Hepatocyte (in vitro differentiated cells): ENCODE results near the gene GMNN. TPM values are rescaled to one million over a fixed set of nuclear protein-coding genes. Genes with fewer than 3 reads are reported as not detected.

Experiments used
- DNase-seq: peaks from one replicate; pipeline ENCODE4 v3.0.0-alpha.2; 2016; ENCODE audit warnings: low spot score
- H2AFZ ChIP-seq: fragments of 200-600 bp; sonication (generic); 2 replicates; pipeline ENCODE4 v1.6.0; 2016; ENCODE audit warnings: antibody characterized with exemption, mild to moderate bottlenecking
- H3K27ac ChIP-seq: fragments of 200-600 bp; sonication (generic); 2 replicates; pipeline ENCODE4 v1.5.1; 2016; ENCODE audit warnings: mild to moderate bottlenecking
- H3K27me3 ChIP-seq: fragments of 200-600 bp; sonication (generic); 2 replicates; pipeline ENCODE4 v1.6.1; 2016
- H3K36me3 ChIP-seq: fragments of 200-600 bp; sonication (generic); replicated peaks from 2 replicates; pipeline ENCODE4 v1.5.1; 2016; ENCODE audit warnings: low read depth; ENCODE audit not compliant: insufficient read depth
- H3K4me1 ChIP-seq: fragments of 200-600 bp; sonication (generic); 2 replicates; pipeline ENCODE4 v1.5.1; 2016; ENCODE audit warnings: mild to moderate bottlenecking, moderate library complexity; ENCODE audit not compliant: insufficient read depth
- H3K4me2 ChIP-seq: fragments of 200-600 bp; sonication (generic); 2 replicates; pipeline ENCODE4 v1.6.0; 2016
- H3K4me3 ChIP-seq: fragments of 200-600 bp; sonication (generic); 2 replicates; pipeline ENCODE4 v1.5.1; 2016; ENCODE audit warnings: mild to moderate bottlenecking
- H3K79me2 ChIP-seq: fragments of 200-600 bp; sonication (generic); 2 replicates; pipeline ENCODE4 v1.6.0; 2017; ENCODE audit warnings: mild to moderate bottlenecking
- H3K9me2 ChIP-seq: fragments of 200-600 bp; sonication (generic); replicated peaks from 2 replicates; pipeline ENCODE4 v1.6.0; 2017; ENCODE audit warnings: mild to moderate bottlenecking; ENCODE audit not compliant: insufficient read depth
- H3K9me3 ChIP-seq: fragments of 200-600 bp; sonication (generic); 2 replicates; pipeline ENCODE4 v1.5.1; 2016; ENCODE audit warnings: low read depth, mild to moderate bottlenecking
- H4K20me1 ChIP-seq: fragments of 200-600 bp; sonication (generic); 2 replicates; pipeline ENCODE4 v1.6.0; 2016; ENCODE audit warnings: mild to moderate bottlenecking; ENCODE audit not compliant: insufficient read depth, poor library complexity, severe bottlenecking
- CTCF ChIP-seq: fragments of 200-600 bp; sonication (generic); IDR thresholded peaks from 2 replicates; pipeline ENCODE4 v1.5.1; 2016; ENCODE audit warnings: antibody characterized with exemption, mild to moderate bottlenecking; ENCODE audit not compliant: poor library complexity
- EZH2 ChIP-seq: fragments of 200-600 bp; sonication (generic); IDR thresholded peaks from 2 replicates; pipeline ENCODE4 v1.6.1; 2016; ENCODE audit warnings: antibody characterized with exemption, mild to moderate bottlenecking, borderline replicate concordance
- EZH2phosphoT487 ChIP-seq: fragments of 200-600 bp; sonication (generic); IDR thresholded peaks from one replicate; pipeline ENCODE4 v1.6.1; 2018; ENCODE audit warnings: antibody characterized with exemption, mild to moderate bottlenecking, low read depth, moderate library complexity; ENCODE audit not compliant: unreplicated experiment, severe bottlenecking
- WGBS: methylation state at CpG from one replicate; pipeline ENCODE4 v1.1.6; 2016; ENCODE audit warnings: low lambda C conversion rate; ENCODE audit errors: missing lambda C conversion rate; 5-methylcytosine and 5-hydroxymethylcytosine counted together
- polyA plus RNA-seq: library from polyadenylated mRNA; unstranded; fragments of >200 nt; fragmentation: Nextera tagmentation; extraction: Ambion mirVana; gene quantifications from 2 replicates; pipeline ENCODE4 v1.2.1, GENCODE V29; 2016
- total RNA-seq: library from RNA; depleted of rRNA; stranded (reverse); fragments of >200 nt; gene quantifications from 2 replicates; pipeline ENCODE4 v1.2.3, GENCODE V29; 2014

GMNN gene
- total and polyA plus RNA-seq, 2 experiments from 2014 or later: 65.3 to 73.1 TPM

- Histone ChIP-seq H3K79me2 (no peaks in the 10 kb centered on the region), H3K27ac (no peak overlapping the region), H3K36me3 (no peaks in the 10 kb centered on the region), H3K4me1 (no peaks in the 10 kb centered on the region), H3K27me3 (no peaks in the 10 kb centered on the region), H4K20me1 (no peaks in the 10 kb centered on the region), H3K9me3 (no peaks in the 10 kb centered on the region), H2AFZ (no peak overlapping the region), H3K9me2 (no peaks in the 10 kb centered on the region), H3K4me3 (no peak overlapping the region), H3K4me2 (no peak overlapping the region)
- 96% methylated on average over 6 of the region's 6 CpGs for WGBS
- DNase-seq: no peak
- TF ChIP-seq CTCF: no peak
- TF ChIP-seq EZH2phosphoT487: no peak
- no peak for TF ChIP-seq EZH2
These were observed 48.0 kb downstream of the GMNN start for GRCh38 chr6:24822696-24823095.

- Histone ChIP-seq H4K20me1 (no peaks in the 10 kb centered on the region), H3K4me1 (no peaks in the 10 kb centered on the region), H3K4me3 (no peak overlapping the region), H2AFZ (no peak overlapping the region), H3K9me3 (no peaks in the 10 kb centered on the region), H3K79me2 (no peaks in the 10 kb centered on the region), H3K4me2 (no peak overlapping the region), H3K27me3 (no peaks in the 10 kb centered on the region), H3K27ac (no peak overlapping the region), H3K9me2 (no peaks in the 10 kb centered on the region), H3K36me3 (no peaks in the 10 kb centered on the region)
- DNase-seq: no peak
- 73% methylated on average over 2 of the region's 2 CpGs for WGBS
- TF ChIP-seq EZH2phosphoT487 (no peak), EZH2 (no peak), CTCF (no peak)
These were observed 48.4 kb downstream of the GMNN start for GRCh38 chr6:24823185-24823584.

- TF ChIP-seq EZH2: no peak
- no peak for TF ChIP-seq EZH2phosphoT487
- no peak for TF ChIP-seq CTCF
- WGBS: 78% methylated on average over 6 of the region's 6 CpGs
- H3K4me2 ChIP-seq: no peak overlapping the region
These were observed 49.6 kb downstream of the GMNN start for GRCh38 chr6:24824142-24824938.

More at GRCh38 chr6:24824142-24824938, 49.6 kb downstream of the GMNN start:
- H3K9me3 ChIP-seq: no peaks in the 10 kb centered on the region
- H3K27me3 ChIP-seq: no peaks in the 10 kb centered on the region
- no peaks in the 10 kb centered on the region for H3K36me3 ChIP-seq
- H4K20me1 ChIP-seq: no peaks in the 10 kb centered on the region
- H3K4me3 ChIP-seq: no peak overlapping the region
- H3K4me1 ChIP-seq: no peaks in the 10 kb centered on the region
- H3K9me2 ChIP-seq: no peaks in the 10 kb centered on the region
- H3K27ac ChIP-seq: peak overlapping the region; percentile 9
- H2AFZ ChIP-seq: no peak overlapping the region
- no peaks in the 10 kb centered on the region for H3K79me2 ChIP-seq
- no peak for DNase-seq
